IMR-90 (cell line): ENCODE results near the gene ITCH. TPM values are rescaled to one million over a fixed set of nuclear protein-coding genes. Genes with fewer than 3 reads are reported as not detected.

Experiments
- ATAC-seq: fragments of 200-7000 bp; cut with Tn5 transposase; 2 replicates; pipeline ENCODE4 v1.9.1; 2020; ENCODE audit warnings: low read depth, mild to moderate bottlenecking, moderate library complexity
- BruUV-seq: library from RNA; stranded (reverse); fragments of 400-500 nt; replicated peaks from 2 replicates; lab custom pipeline; 2021; lab: Mats Ljungman, UMichigan
- CTCF ChIA-PET: fragments of 300-600 bp; formaldehyde crosslinking; extraction: SDS; loops from one replicate; lab custom pipeline; 2021; ENCODE audit warnings: antibody characterized with exemption; lab: Yijun Ruan, JAX
- POLR2A ChIA-PET: fragments of 300-600 bp; sonication (Branson Sonifier 250); formaldehyde crosslinking; loops from one replicate; lab custom pipeline; 2022; ENCODE audit warnings: antibody characterized with exemption; ENCODE audit not compliant: unreplicated experiment; lab: Charles Lee
- DNase-seq: peaks from one replicate; pipeline ENCODE4 v3.0.0; 2013
- H2AFZ ChIP-seq: replicated peaks from 2 replicates; pipeline ENCODE3; 2013; ENCODE audit warnings: low read length, mild to moderate bottlenecking; ENCODE audit not compliant: poor library complexity
- H2AK5ac ChIP-seq: 2 replicates; pipeline ENCODE4 v1.6.1; 2013; ENCODE audit warnings: low read depth, low read length, inconsistent platforms
- H2AK9ac ChIP-seq: replicated peaks from 2 replicates; pipeline ENCODE3; 2013; ENCODE audit warnings: mild to moderate bottlenecking, low read depth, low read length, moderate library complexity; ENCODE audit not compliant: poor library complexity
- H2BK120ac ChIP-seq: 2 replicates; pipeline ENCODE4 v1.6.1; 2013; ENCODE audit warnings: low read depth, low read length, inconsistent platforms
- H2BK15ac ChIP-seq: 3 replicates; pipeline ENCODE4 v1.6.1; 2013; ENCODE audit warnings: low read depth, low read length, inconsistent platforms
- H2BK20ac ChIP-seq: 2 replicates; pipeline ENCODE4 v1.6.1; 2013; ENCODE audit warnings: low read depth, mild to moderate bottlenecking, inconsistent platforms, low read length, moderate library complexity
- H2BK5ac ChIP-seq: 2 replicates; pipeline ENCODE4 v1.6.1; 2013; ENCODE audit warnings: mild to moderate bottlenecking, low read depth, low read length, inconsistent platforms; ENCODE audit not compliant: poor library complexity, severe bottlenecking
- H3K14ac ChIP-seq: replicated peaks from 2 replicates; pipeline ENCODE4 v1.6.1; 2013; ENCODE audit warnings: low read depth, low read length, inconsistent platforms
- H3K18ac ChIP-seq: 2 replicates; pipeline ENCODE4 v1.6.1; 2013; ENCODE audit warnings: low read depth, low read length, control low read depth
- H3K23ac ChIP-seq: 2 replicates; pipeline ENCODE4 v1.6.1; 2013; ENCODE audit warnings: low read depth, low read length, inconsistent platforms
- H3K27ac ChIP-seq: 2 replicates; pipeline ENCODE4 v1.5.1; 2013; ENCODE audit warnings: mild to moderate bottlenecking, control low read depth, low read length; ENCODE audit not compliant: insufficient read depth
- H3K27me3 ChIP-seq: 2 replicates; pipeline ENCODE4 v1.6.1; 2013; ENCODE audit warnings: low read length; ENCODE audit not compliant: control insufficient read depth, insufficient read depth
- H3K36me3 ChIP-seq: 2 replicates; pipeline ENCODE4 v1.6.1; 2013; ENCODE audit warnings: low read length, mixed read lengths; ENCODE audit not compliant: control insufficient read depth, insufficient read depth
- H3K4ac ChIP-seq: 2 replicates; pipeline ENCODE4 v1.6.1; 2013; ENCODE audit warnings: low read depth, low read length, inconsistent platforms
- H3K4me1 ChIP-seq: 2 replicates; pipeline ENCODE4 v1.6.1; 2013; ENCODE audit warnings: low read length, mixed read lengths; ENCODE audit not compliant: control insufficient read depth, insufficient read depth
- H3K4me2 ChIP-seq: 2 replicates; pipeline ENCODE4 v1.6.1; 2013; ENCODE audit warnings: low read depth, mild to moderate bottlenecking, control low read depth, low read length, moderate library complexity
- H3K4me3 ChIP-seq: 2 replicates; pipeline ENCODE4 v1.5.1; 2013; ENCODE audit warnings: low read depth, mild to moderate bottlenecking, control low read depth, low read length, moderate library complexity; ENCODE audit not compliant: insufficient read depth
- H3K56ac ChIP-seq: 2 replicates; pipeline ENCODE4 v1.6.1; 2013; ENCODE audit warnings: low read length, inconsistent platforms; ENCODE audit not compliant: insufficient read depth; ENCODE audit errors: extremely low read depth
- H3K79me1 ChIP-seq, 2 experiments: 2 replicates each; pipeline ENCODE4 v1.6.1; 2013; ENCODE audit warnings: low read length in 2 of 2, inconsistent platforms in 1 of 2, low read depth in 1 of 2
- H3K9ac ChIP-seq: 2 replicates; pipeline ENCODE4 v1.6.1; 2013; ENCODE audit warnings: low read depth, low read length, control low read depth
- H3K9me1 ChIP-seq: 2 replicates; pipeline ENCODE4 v1.6.1; 2013; ENCODE audit warnings: low read length, inconsistent platforms; ENCODE audit not compliant: insufficient read depth
- H3K9me3 ChIP-seq: 2 replicates; pipeline ENCODE4 v1.6.1; 2013; ENCODE audit warnings: low read length; ENCODE audit not compliant: control insufficient read depth, insufficient read depth
- H4K20me1 ChIP-seq: 2 replicates; pipeline ENCODE4 v1.6.1; 2013; ENCODE audit warnings: low read length, inconsistent platforms; ENCODE audit not compliant: insufficient read depth
- H4K5ac ChIP-seq: 2 replicates; pipeline ENCODE4 v1.6.1; 2013; ENCODE audit warnings: mild to moderate bottlenecking, low read depth, low read length, control low read depth
- H4K8ac ChIP-seq, 2 experiments: 2 replicates each; pipeline ENCODE4 v1.6.1; 2013; ENCODE audit warnings: low read depth in 2 of 2, low read length in 2 of 2, control low read depth in 1 of 2, inconsistent platforms in 1 of 2
- H4K91ac ChIP-seq: 2 replicates; pipeline ENCODE4 v1.6.1; 2013; ENCODE audit warnings: low read depth, low read length, inconsistent platforms; ENCODE audit not compliant: insufficient read depth
- BHLHE40 ChIP-seq: fragments of 150-350 bp; IDR thresholded peaks from 2 replicates; pipeline ENCODE4 v1.6.1; 2016; ENCODE audit warnings: mild to moderate bottlenecking, low read depth, low read length
- CEBPB ChIP-seq: IDR thresholded peaks from 2 replicates; pipeline ENCODE4 v1.6.1; 2012; ENCODE audit warnings: low read depth, low read length, improper control_type of control experiment
- CHD1 ChIP-seq: IDR thresholded peaks from 2 replicates; pipeline ENCODE4 v1.6.1; 2012; ENCODE audit warnings: low read depth, low read length, improper control_type of control experiment
- CTCF ChIP-seq: conservative IDR thresholded peaks from 2 replicates; pipeline ENCODE4 v1.5.1; 2012; ENCODE audit warnings: mild to moderate bottlenecking, low read depth, low read length, improper control_type of control experiment
- ELK1 ChIP-seq: fragments of 150-350 bp; IDR thresholded peaks from 2 replicates; pipeline ENCODE4 v1.6.1; 2016; ENCODE audit warnings: low read depth, mild to moderate bottlenecking, low read length, moderate library complexity, borderline replicate concordance
- FOS ChIP-seq: fragments of 150-350 bp; IDR thresholded peaks from 2 replicates; pipeline ENCODE4 v1.6.1; 2016; ENCODE audit warnings: low read depth, low read length
- MAFK ChIP-seq: IDR thresholded peaks from 2 replicates; pipeline ENCODE4 v1.6.1; 2012; ENCODE audit warnings: low read depth, low read length, improper control_type of control experiment
- MAZ ChIP-seq: IDR thresholded peaks from 2 replicates; pipeline ENCODE4 v1.6.1; 2012; ENCODE audit warnings: low read depth, mild to moderate bottlenecking, low read length, improper control_type of control experiment, moderate library complexity, borderline replicate concordance
- MXI1 ChIP-seq: IDR thresholded peaks from 2 replicates; pipeline ENCODE4 v1.6.1; 2012; ENCODE audit warnings: low read depth, mild to moderate bottlenecking, low read length, moderate library complexity, borderline replicate concordance
- NFE2L2 ChIP-seq: fragments of 150-350 bp; IDR thresholded peaks from 2 replicates; pipeline ENCODE4 v1.6.1; 2016; ENCODE audit warnings: low read depth, mild to moderate bottlenecking, low read length
- POLR2A ChIP-seq: IDR thresholded peaks from 2 replicates; pipeline ENCODE4 v1.6.1; 2012; ENCODE audit warnings: mild to moderate bottlenecking, low read depth, low read length
- RAD21 ChIP-seq: IDR thresholded peaks from 2 replicates; pipeline ENCODE4 v1.6.1; 2012; ENCODE audit warnings: low read length, improper control_type of control experiment
- RCOR1 ChIP-seq: IDR thresholded peaks from 2 replicates; pipeline ENCODE4 v1.6.1; 2012; ENCODE audit warnings: mild to moderate bottlenecking, low read length, improper control_type of control experiment; ENCODE audit not compliant: insufficient replicate concordance
- RFX5 ChIP-seq: IDR thresholded peaks from 2 replicates; pipeline ENCODE4 v1.8.0; 2012; ENCODE audit warnings: low read depth, mild to moderate bottlenecking, low read length, moderate library complexity
- SMC3 ChIP-seq: fragments of 150-350 bp; IDR thresholded peaks from 2 replicates; pipeline ENCODE4 v1.6.1; 2016; ENCODE audit warnings: low read depth, mild to moderate bottlenecking, antibody characterized with exemption, low read length, moderate library complexity
- WGBS, 2 experiments: methylation state at CpG; one replicate each; pipeline versions ENCODE4 v1.1.5 to v1.1.7; 2013; ENCODE audit warnings: missing lambda C conversion rate in 2 of 2; ENCODE audit not compliant: insufficient read length in 1 of 2; ENCODE audit errors: extremely low coverage in 2 of 2; 5-methylcytosine and 5-hydroxymethylcytosine counted together
- dilution Hi-C: fragments of 300-500 bp; cut with HindIII; formaldehyde crosslinking; loops from one replicate; pipeline ENCODE4 v1.14.3; 2018; ENCODE audit warnings: low sequenced_read_pairs; ENCODE audit not compliant: unreplicated experiment
- in situ Hi-C: fragments of 300-500 bp; cut with MboI; formaldehyde crosslinking; loops from 3 replicates; pipeline ENCODE4 v1.14.3; 2019; ENCODE audit warnings: low sequenced_read_pairs, inconsistent platforms, mixed read lengths
- intact Hi-C: fragments of 100-400 bp; cut with micrococcal nuclease; formaldehyde crosslinking; loops from 2 replicates; pipeline ENCODE4 v1.10.0; 2022
- polyA plus RNA-seq, 3 experiments: library from polyadenylated mRNA; depleted of rRNA; stranded (reverse); fragments of >200 nt; gene quantifications; 2 replicates each; pipeline ENCODE4 v1.2.3, GENCODE V29; 2012; ENCODE audit warnings: low replicate concordance in 1 of 3
- total RNA-seq: library from RNA; depleted of rRNA; stranded (reverse); fragments of >200 nt; gene quantifications from 2 replicates; pipeline ENCODE4 v1.2.3, GENCODE V29; 2012
- TF ChIP-seq, protein P1 (sequence below): fragments of 150-350 bp; IDR thresholded peaks from 2 replicates; pipeline ENCODE4 v1.6.1; 2017; ENCODE audit warnings: mild to moderate bottlenecking, antibody characterized with exemption, low read length, low read depth

The ITCH gene
- total and polyA plus RNA-seq, 2 of the 4 experiments (the other 2 are of a cell fraction) = 12.7 to 94.6 TPM

- H3K79me1 ChIP-seq = peaks cover 18 to 39% of the 10 kb centered on the region in 2 experiments
- H2BK20ac ChIP-seq = no peak overlapping the region
- no peaks in the 10 kb centered on the region for H3K27me3 ChIP-seq
- no peak overlapping the region for H3K23ac ChIP-seq
- dilution Hi-C loops (no loop called here), in situ Hi-C loops (no loop called here), intact Hi-C loops (no loop called here)
- DNase-seq (no peak), ATAC-seq (no peak)
- no peak overlapping the region for H3K4me3 ChIP-seq
- H2AK5ac ChIP-seq = no peak overlapping the region
- H3K4me1 ChIP-seq = no peaks in the 10 kb centered on the region
- H3K9me3 ChIP-seq = no peaks in the 10 kb centered on the region
- no CpG with 5 or more reads among the region's 4 CpGs for WGBS, 2 experiments
- no peak overlapping the region for H3K9ac ChIP-seq
- no peak overlapping the region for H3K56ac ChIP-seq
- H4K5ac ChIP-seq = no peak overlapping the region
- H3K18ac ChIP-seq = no peak overlapping the region
- H3K27ac ChIP-seq = no peak overlapping the region
- H2AFZ ChIP-seq = no peak overlapping the region
- no peak overlapping the region for H2AK9ac ChIP-seq
- peaks cover 12% of the 10 kb centered on the region for H3K9me1 ChIP-seq
- no peak overlapping the region for H2BK120ac ChIP-seq
- TF ChIP-seq POLR2A (no peak), ELK1 (no peak), RCOR1 (no peak), RFX5 (no peak), MXI1 (no peak), MAFK (no peak), NFE2L2 (no peak), CTCF (no peak), FOS (no peak), RAD21 (no peak), MAZ (no peak), BHLHE40 (no peak), SMC3 (no peak), CHD1 (no peak), CEBPB (no peak)
- TF ChIP-seq, protein P1, sequence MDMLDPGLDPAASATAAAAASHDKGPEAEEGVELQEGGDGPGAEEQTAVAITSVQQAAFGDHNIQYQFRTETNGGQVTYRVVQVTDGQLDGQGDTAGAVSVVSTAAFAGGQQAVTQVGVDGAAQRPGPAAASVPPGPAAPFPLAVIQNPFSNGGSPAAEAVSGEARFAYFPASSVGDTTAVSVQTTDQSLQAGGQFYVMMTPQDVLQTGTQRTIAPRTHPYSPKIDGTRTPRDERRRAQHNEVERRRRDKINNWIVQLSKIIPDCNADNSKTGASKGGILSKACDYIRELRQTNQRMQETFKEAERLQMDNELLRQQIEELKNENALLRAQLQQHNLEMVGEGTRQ = no peak
- no peak overlapping the region for H3K4me2 ChIP-seq
- no peak overlapping the region for H2BK15ac ChIP-seq
- ChIA-PET CTCF (interaction anchor here (0.7 kb wide), 1 partner anchor 195 kb away, joined by 3 read pairs; no protein-coding TSS in a partner anchor), POLR2A (no interaction called here)
- peaks cover 36% of the 10 kb centered on the region for H3K36me3 ChIP-seq
- no peak overlapping the region for H4K91ac ChIP-seq
- no peak overlapping the region for H3K14ac ChIP-seq
- no peak overlapping the region for H2BK5ac ChIP-seq
- no peak overlapping the region for H4K8ac ChIP-seq
- no TSS peak for BruUV-seq
- H4K20me1 ChIP-seq = no peaks in the 10 kb centered on the region; the same call in 1 of the 2 replicates
- no peak overlapping the region for H3K4ac ChIP-seq
Measured at GRCh38 chr20:34507702-34508413, 144.8 kb downstream of the ITCH start.
